Endodermal cell (in vitro differentiated cells): Measurements from ENCODE around the gene MYO18B. TPM values are rescaled to one million over a fixed set of nuclear protein-coding genes. Genes with fewer than 3 reads are reported as not detected.
A peak's percentile ranks its signal among the peaks of the same experiment; 100 is the strongest.

ENCODE experiments used
- DNase-seq: peaks from one replicate; pipeline ENCODE4 v3.0.0-alpha.2; 2017
- H3K27ac ChIP-seq: 2 replicates; pipeline ENCODE4 v1.5.1; 2013; ENCODE audit warnings: mild to moderate bottlenecking, low read depth, low read length, moderate library complexity
- H3K27me3 ChIP-seq: 2 replicates; pipeline ENCODE4 v1.6.1; 2013; ENCODE audit warnings: mild to moderate bottlenecking, low read length, moderate library complexity; ENCODE audit not compliant: insufficient read depth, control insufficient read depth, poor library complexity, severe bottlenecking
- H3K36me3 ChIP-seq: 2 replicates; pipeline ENCODE4 v1.7.0; 2013; ENCODE audit warnings: mild to moderate bottlenecking, low read length, moderate library complexity; ENCODE audit not compliant: control insufficient read depth, insufficient read depth
- H3K4me1 ChIP-seq: one replicate; pipeline ENCODE4 v1.7.0; 2013; ENCODE audit warnings: low read length; ENCODE audit not compliant: control insufficient read depth, insufficient read depth
- H3K4me3 ChIP-seq: 2 replicates; pipeline ENCODE4 v1.5.1; 2013; ENCODE audit warnings: mild to moderate bottlenecking, low read length, moderate library complexity
- H3K9ac ChIP-seq: 2 replicates; pipeline ENCODE4 v1.6.1; 2013; ENCODE audit warnings: mild to moderate bottlenecking, low read length, moderate library complexity; ENCODE audit not compliant: poor library complexity, severe bottlenecking; ENCODE audit errors: extremely low read depth
- H3K9me3 ChIP-seq: 2 replicates; pipeline ENCODE4 v1.6.1; 2013; ENCODE audit warnings: mild to moderate bottlenecking, low read length, moderate library complexity; ENCODE audit not compliant: control insufficient read depth
- H3K27ac Mint-ChIP-seq: 2 replicates; pipeline ENCODE4 v1.8.0; 2020; ENCODE audit warnings: mixed read lengths
- H3K27me3 Mint-ChIP-seq: 2 replicates; pipeline ENCODE4 v1.8.0; 2021; ENCODE audit warnings: mild to moderate bottlenecking, mixed read lengths; ENCODE audit not compliant: insufficient read depth
- H3K36me3 Mint-ChIP-seq: 2 replicates; pipeline ENCODE4 v1.8.0; 2020; ENCODE audit warnings: low read depth, mixed read lengths
- H3K4me1 Mint-ChIP-seq: 2 replicates; pipeline ENCODE4 v1.8.0; 2020; ENCODE audit warnings: mixed read lengths
- H3K4me3 Mint-ChIP-seq: 2 replicates; pipeline ENCODE4 v1.8.0; 2020; ENCODE audit warnings: mild to moderate bottlenecking, moderate library complexity, mixed read lengths
- H3K9me3 Mint-ChIP-seq: 2 replicates; pipeline ENCODE4 v1.8.0; 2020; ENCODE audit warnings: mild to moderate bottlenecking, mixed read lengths
- CTCF ChIP-seq: fragments of 200-600 bp; sonication (generic); conservative IDR thresholded peaks from 2 replicates; pipeline ENCODE4 v1.5.0; 2021; ENCODE audit warnings: antibody characterized with exemption, mild to moderate bottlenecking
- WGBS, 2 experiments: methylation state at CpG; one replicate each; pipeline versions ENCODE4 v1.1.5 to v1.1.7; 2013; ENCODE audit warnings: missing lambda C conversion rate in 2 of 2, mixed read lengths in 1 of 2; ENCODE audit not compliant: insufficient coverage in 1 of 2, insufficient read length in 1 of 2; 5-methylcytosine and 5-hydroxymethylcytosine counted together
- total RNA-seq, 2 donors: library from RNA; stranded (reverse); fragmentation: NEBNext Ultra II Directional in 1 of 2; extraction: Animal tissue kit (Norgen Biotek cat#: 25700) in 1 of 2; gene quantifications; 2 replicates in 1 of 2; 3 replicates in 1 of 2; pipeline ENCODE4 v1.2.1, GENCODE V29; 2021

MYO18B gene
- total RNA-seq, 2 donors from 2014 or later = 0.77 to 0.84 TPM

GRCh38 chr22:26019596-26019995, 277.6 kb downstream of the MYO18B start:
- no peak overlapping the region for H3K4me3 ChIP-seq
- H3K27me3 ChIP-seq = no peaks in the 10 kb centered on the region
- Mint-ChIP-seq H3K9me3 (peaks cover 3% of the 10 kb centered on the region), H3K27me3 (no peaks in the 10 kb centered on the region), H3K36me3 (no peaks in the 10 kb centered on the region), H3K27ac (no peak overlapping the region), H3K4me3 (no peak overlapping the region), H3K4me1 (peaks cover 8% of the 10 kb centered on the region)
- H3K9me3 ChIP-seq = no peaks in the 10 kb centered on the region
- no peak overlapping the region for H3K9ac ChIP-seq
- no peak for TF ChIP-seq CTCF
- no peak for DNase-seq
- no peaks in the 10 kb centered on the region for H3K36me3 ChIP-seq
- WGBS, 2 experiments = 84 to 94% methylated on average over 3 to 5 of the region's 5 CpGs
- no peak overlapping the region for H3K27ac ChIP-seq
- H3K4me1 ChIP-seq = no peaks in the 10 kb centered on the region

- DNase-seq = no peak
- H3K9me3 Mint-ChIP-seq = no peaks in the 10 kb centered on the region
- Histone ChIP-seq H3K36me3 (no peaks in the 10 kb centered on the region), H3K27ac (no peak overlapping the region), H3K9ac (no peak overlapping the region), H3K4me3 (no peak overlapping the region), H3K9me3 (no peaks in the 10 kb centered on the region), H3K27me3 (no peaks in the 10 kb centered on the region), H3K4me1 (no peaks in the 10 kb centered on the region)
- TF ChIP-seq CTCF = no peak
- peaks cover 7% of the 10 kb centered on the region for H3K4me1 Mint-ChIP-seq
- H3K4me3 Mint-ChIP-seq = no peak overlapping the region
- H3K36me3 Mint-ChIP-seq = no peaks in the 10 kb centered on the region
- no peak overlapping the region for H3K27ac Mint-ChIP-seq
- no peaks in the 10 kb centered on the region for H3K27me3 Mint-ChIP-seq
- WGBS, 2 experiments = 89% methylated on average over 2 of the region's 2 CpGs; no CpG with 5 or more reads in 1 of the 2 experiments
These were observed 279.5 kb downstream of the MYO18B start for GRCh38 chr22:26021516-26021915.

GRCh38 chr22:26023104-26023775, 281.3 kb downstream of the MYO18B start:
- WGBS, 2 experiments = 87 to 96% methylated on average over 4 to 9 of the region's 9 CpGs
- DNase-seq = peak; percentile 61
- H3K27ac Mint-ChIP-seq = no peak overlapping the region
- TF ChIP-seq CTCF = peak; percentile 51
- H3K36me3 Mint-ChIP-seq = no peaks in the 10 kb centered on the region
- no peaks in the 10 kb centered on the region for H3K4me1 ChIP-seq
- H3K4me1 Mint-ChIP-seq = no peaks in the 10 kb centered on the region
- H3K9me3 ChIP-seq = no peaks in the 10 kb centered on the region
- no peak overlapping the region for H3K27ac ChIP-seq
- no peak overlapping the region for H3K4me3 ChIP-seq
- H3K27me3 Mint-ChIP-seq = peaks cover 4% of the 10 kb centered on the region
- no peaks in the 10 kb centered on the region for H3K9me3 Mint-ChIP-seq
- no peak overlapping the region for H3K4me3 Mint-ChIP-seq
- H3K36me3 ChIP-seq = no peaks in the 10 kb centered on the region
- no peaks in the 10 kb centered on the region for H3K27me3 ChIP-seq
- no peak overlapping the region for H3K9ac ChIP-seq
